LNCaP clone FGC (cell line): ENCODE measurements around the gene RFX2.

ENCODE experiments used
- DNase-seq: peaks from one replicate; pipeline ENCODE4 v3.0.0-alpha.2; 2011; ENCODE audit warnings: low read depth
- H3K4me3 ChIP-seq: 2 replicates; pipeline ENCODE4 v1.5.1; 2011; ENCODE audit warnings: mild to moderate bottlenecking, low read depth, low read length, control low read depth
- CTCF ChIP-seq: IDR thresholded peaks from 2 replicates; pipeline ENCODE4 v1.5.1; 2012; ENCODE audit warnings: mild to moderate bottlenecking; ENCODE audit not compliant: control insufficient read depth, insufficient read depth; ENCODE audit errors: extremely low read depth

RFX2 gene

GRCh38 chr19:6020972-6021805 is 89.1 kb downstream of the RFX2 start:
- peak; percentile 85 for DNase-seq
- TF ChIP-seq CTCF = 0 out of 2 replicates have a peak, but pooled peaks have one; percentile 7
- H3K4me3 ChIP-seq = peak overlapping the region; percentile 51

- TF ChIP-seq CTCF = no peak
- H3K4me3 ChIP-seq = peak overlapping the region; percentile 51
- DNase-seq = peak; percentile 84
Observed at GRCh38 chr19:6020166-6020882, 90.0 kb downstream of the RFX2 start.

- H3K4me3 ChIP-seq = no peak overlapping the region
- TF ChIP-seq CTCF = no peak
- DNase-seq = no peak
Observed at GRCh38 chr19:6018786-6019185, 91.5 kb downstream of the RFX2 start.

GRCh38 chr19:6017576-6017975 is 92.7 kb downstream of the RFX2 start:
- no peak for TF ChIP-seq CTCF
- no peak overlapping the region for H3K4me3 ChIP-seq
- DNase-seq = no peak

GRCh38 chr19:6015841-6016545 is 94.3 kb downstream of the RFX2 start:
- H3K4me3 ChIP-seq = no peak overlapping the region
- TF ChIP-seq CTCF = no peak
- no peak for DNase-seq

GRCh38 chr19:6014551-6015135 is 95.7 kb downstream of the RFX2 start:
- no peak overlapping the region for H3K4me3 ChIP-seq
- no peak for DNase-seq
- TF ChIP-seq CTCF = no peak
